IPS-15b (cell line): ENCODE results near the gene C1QTNF6.
"Not testable (repeated sequence)": the region's sequence is repeated elsewhere in the genome, so short reads cannot be mapped to it uniquely, and the experiment has no call there.

Experiments used
- H3K27me3 ChIP-seq: one replicate; pipeline ENCODE4 v1.6.1; 2013; ENCODE audit warnings: low read length; ENCODE audit not compliant: control insufficient read depth, insufficient read depth
- H3K36me3 ChIP-seq: one replicate; pipeline ENCODE4 v1.6.1; 2013; ENCODE audit warnings: low read length; ENCODE audit not compliant: control insufficient read depth, insufficient read depth
- H3K4me1 ChIP-seq: one replicate; pipeline ENCODE4 v1.6.1; 2013; ENCODE audit warnings: mild to moderate bottlenecking, low read length; ENCODE audit not compliant: control insufficient read depth, insufficient read depth
- H3K4me3 ChIP-seq: one replicate; pipeline ENCODE4 v1.5.1; 2013; ENCODE audit warnings: low read depth, low read length
- H3K9ac ChIP-seq: one replicate; pipeline ENCODE4 v1.6.1; 2013; ENCODE audit warnings: low read depth, mild to moderate bottlenecking, low read length
- H3K9me3 ChIP-seq: one replicate; pipeline ENCODE4 v1.6.1; 2013; ENCODE audit warnings: mild to moderate bottlenecking, low read length; ENCODE audit not compliant: control insufficient read depth, insufficient read depth

Gene C1QTNF6

DNA sequence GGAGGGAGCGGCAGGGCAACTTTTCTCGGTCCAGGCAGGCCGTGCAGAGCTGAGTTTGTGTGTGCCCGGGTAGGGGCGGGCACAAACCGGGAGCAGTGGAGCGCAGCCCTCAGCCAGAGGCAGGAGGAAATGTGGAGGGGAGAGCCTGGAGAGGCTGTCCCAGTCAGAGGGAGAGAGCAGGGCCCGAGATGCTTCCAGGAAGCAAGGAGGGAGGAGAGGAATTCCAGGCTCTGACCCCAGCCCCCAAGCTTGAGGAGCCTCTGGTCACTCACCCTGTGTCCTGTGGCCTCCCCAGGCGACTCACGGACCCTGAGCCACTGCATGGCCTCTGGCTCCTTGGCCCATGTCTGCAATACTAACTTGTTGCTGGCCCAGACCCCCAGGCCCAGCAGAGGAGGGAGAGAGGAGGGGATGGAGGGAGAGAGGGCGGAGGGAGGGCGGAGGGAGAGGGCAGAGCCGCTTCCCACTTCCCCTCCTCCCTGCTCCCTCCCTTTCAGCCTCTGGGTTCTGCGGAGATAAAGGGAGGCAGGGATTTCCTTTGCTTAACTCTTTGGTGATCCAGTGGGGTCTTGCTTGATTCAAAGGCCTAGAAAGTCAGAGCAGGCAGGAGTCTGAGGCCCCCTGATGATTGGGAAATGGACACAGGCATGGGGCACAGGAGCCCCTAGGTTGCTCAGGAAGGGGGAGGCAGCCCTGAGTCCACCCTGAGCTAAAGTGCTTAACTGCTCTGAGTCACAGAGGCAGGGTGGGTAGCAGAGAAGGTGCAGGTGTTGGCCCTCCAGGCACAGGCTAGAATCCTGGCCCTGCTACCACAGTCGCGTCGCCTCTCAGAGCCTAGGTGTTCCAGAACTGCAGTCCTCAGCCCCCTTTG is at the start of gene C1QTNF6:
Gene C1QTNF6, minus strand, starts transcription at position 357 of the 871 bp plus-strand sequence. Its CDS starts 34 bp downstream, at position 323.
- H3K27me3 ChIP-seq, result no peaks in the 10 kb centered on the region
- H3K4me3 ChIP-seq, result peak within 1 kb of the TSS; percentile 61
- H3K36me3 ChIP-seq, result no peaks in the 10 kb centered on the region
- peak within 1 kb of the TSS; percentile 70 for H3K9ac ChIP-seq
- peaks cover 22% of the 10 kb centered on the region for H3K4me1 ChIP-seq
- H3K9me3 ChIP-seq, result no peaks in the 10 kb centered on the region

DNA sequence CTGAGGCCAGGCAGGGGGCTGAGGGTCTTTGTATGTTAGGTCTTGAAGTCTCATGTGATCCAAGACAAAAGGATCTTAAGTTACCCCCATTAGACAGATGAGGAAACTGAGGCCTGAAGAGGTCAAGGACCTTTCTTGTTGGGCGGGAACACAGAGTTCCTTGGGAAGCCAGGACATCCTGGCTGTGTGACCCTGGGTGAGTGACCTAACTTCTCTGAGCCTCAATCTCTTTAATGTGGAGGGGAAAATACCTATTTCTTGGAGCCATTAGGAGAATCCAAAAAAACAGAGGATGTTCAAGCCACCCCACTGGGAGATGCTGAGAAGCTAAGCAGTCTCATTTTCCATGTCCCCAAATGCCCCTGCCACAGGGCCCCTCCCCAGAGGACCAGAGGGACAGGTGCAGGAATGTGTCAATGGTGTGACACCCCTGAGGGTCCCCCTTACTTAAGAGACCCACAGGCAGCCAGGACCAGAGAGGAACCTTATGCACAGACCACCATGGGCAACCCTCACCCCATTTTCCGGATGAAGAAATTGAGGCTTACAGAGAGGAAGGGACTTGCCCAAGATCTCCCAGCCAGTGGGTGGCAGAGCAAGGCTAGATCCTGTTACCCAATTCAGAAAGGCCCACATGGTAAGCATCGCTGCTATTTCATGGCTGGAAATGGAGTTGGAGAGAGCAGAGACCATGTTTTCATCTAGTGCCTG is 48.0 kb upstream of the C1QTNF6 start:
- H3K9ac ChIP-seq, result no peak overlapping the region
- H3K4me3 ChIP-seq, result no peak overlapping the region
- H3K9me3 ChIP-seq, result no peaks in the 10 kb centered on the region
- H3K36me3 ChIP-seq, result no peaks in the 10 kb centered on the region
- H3K27me3 ChIP-seq, result no peaks in the 10 kb centered on the region
- no peaks in the 10 kb centered on the region for H3K4me1 ChIP-seq

DNA sequence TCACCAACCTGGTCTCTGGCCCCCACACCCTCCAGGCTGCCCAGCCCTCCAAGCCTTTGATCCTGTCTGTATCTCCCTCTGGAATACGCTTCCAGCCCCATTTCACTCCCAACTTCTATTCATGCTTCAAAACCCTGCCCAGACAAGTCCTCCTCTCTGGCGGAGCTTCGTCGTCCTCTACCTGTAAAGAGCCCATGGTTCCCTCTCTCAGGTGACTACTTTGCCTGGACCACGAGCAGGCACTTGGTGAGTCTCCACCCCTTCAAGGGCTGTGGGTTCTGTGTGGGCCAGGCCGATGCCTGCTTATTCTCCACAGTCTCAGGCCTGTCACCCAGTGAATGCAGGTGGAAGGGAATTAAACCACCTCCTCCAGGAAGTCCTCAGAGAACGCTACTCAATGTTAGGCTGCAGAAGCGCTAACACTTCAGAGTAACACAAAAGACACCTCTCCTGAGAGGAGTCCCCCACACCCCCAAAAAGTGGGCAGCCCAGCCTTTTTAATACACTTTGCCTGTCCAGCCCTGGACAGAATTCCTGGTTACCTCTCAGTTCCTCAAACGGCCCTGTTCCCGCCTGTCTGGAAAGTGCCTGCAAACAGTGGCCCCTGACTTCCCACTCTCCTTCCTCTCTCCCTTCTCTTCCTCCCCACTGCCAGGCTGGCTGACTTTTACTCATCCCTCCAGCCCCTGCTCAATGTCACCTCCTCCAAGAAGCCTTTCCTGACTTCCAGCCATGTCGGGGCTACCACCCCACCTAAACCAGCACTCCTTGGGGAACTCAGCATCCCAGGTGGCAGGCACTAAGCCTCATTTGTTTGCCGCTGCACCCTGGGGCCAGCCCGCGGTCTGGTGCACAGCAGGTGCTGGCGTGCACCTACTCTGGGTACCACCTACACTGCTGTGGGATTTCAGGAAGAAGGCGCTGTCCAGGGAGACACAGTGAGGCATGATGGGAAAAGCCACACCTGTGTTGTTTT is 47.0 kb upstream of the C1QTNF6 start:
- H3K9me3 ChIP-seq, result no peaks in the 10 kb centered on the region
- no peak overlapping the region for H3K9ac ChIP-seq
- H3K4me3 ChIP-seq, result no peak overlapping the region
- no peaks in the 10 kb centered on the region for H3K36me3 ChIP-seq
- H3K27me3 ChIP-seq, result no peaks in the 10 kb centered on the region
- no peaks in the 10 kb centered on the region for H3K4me1 ChIP-seq

DNA sequence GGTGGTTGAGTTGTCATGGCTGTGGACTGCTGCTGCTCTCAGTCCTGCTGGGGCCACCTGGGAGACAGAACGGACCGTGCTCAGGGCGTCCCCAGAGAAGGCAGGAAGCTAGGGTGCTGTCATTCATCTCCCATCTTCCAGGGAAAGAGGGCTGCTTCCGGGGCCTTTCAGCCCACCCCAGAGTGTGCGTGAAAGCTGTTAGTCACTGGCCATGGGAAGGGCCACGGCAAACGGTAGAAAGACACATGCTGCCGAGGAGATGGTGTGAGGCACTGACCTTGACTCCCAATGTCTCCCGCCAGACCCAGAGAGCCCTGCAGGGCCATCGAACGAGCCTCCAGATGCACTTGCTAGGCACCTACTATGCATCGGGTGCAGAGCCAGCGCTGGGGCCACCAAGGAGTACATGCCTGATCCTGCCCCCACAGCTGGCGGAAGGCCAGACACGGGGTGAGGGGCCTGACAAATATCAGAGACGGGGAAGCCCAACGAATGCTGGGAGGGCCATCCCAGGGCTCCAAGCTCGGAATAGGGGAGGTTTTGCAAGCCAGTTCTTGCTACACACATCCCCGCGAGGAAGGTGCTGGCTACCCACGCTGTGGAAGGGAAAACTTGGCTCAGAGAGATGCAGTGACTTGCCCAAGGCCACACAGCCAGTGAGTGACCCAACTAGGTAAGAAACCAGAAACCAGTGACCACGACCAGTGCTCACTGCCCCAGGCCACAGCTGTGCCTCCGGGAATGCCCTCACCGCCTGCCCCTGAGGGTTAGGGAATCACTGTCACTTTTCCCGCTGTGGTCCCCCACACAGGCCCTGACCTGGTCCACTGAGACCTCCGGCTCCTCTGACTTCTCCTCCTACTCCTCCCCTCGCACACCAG is 45.9 kb upstream of the C1QTNF6 start:
- Histone ChIP-seq H3K4me1 (no peaks in the 10 kb centered on the region), H3K27me3 (no peaks in the 10 kb centered on the region), H3K9ac (no peak overlapping the region), H3K36me3 (no peaks in the 10 kb centered on the region), H3K4me3 (no peak overlapping the region), H3K9me3 (no peaks in the 10 kb centered on the region)

DNA sequence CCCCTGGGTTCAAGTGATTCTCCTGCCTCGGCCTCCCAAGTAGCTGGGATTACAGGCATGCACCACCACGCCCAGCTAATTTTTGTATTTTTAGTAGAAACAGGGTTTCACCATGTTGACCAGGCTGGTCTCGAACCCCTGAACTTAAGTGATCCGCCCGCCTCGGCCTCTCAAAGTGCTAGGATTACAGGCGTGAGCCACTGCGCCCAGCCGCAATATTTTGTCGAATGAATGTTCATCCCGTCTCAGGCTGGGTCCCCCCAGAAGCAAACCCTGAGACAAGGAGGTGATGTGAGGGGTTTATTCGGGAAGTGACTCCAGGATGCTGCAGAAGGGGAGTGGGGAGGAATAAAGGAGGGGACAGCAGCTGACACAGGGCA is 45.3 kb upstream of the C1QTNF6 start:
- not testable (repeated sequence) for H3K9me3 ChIP-seq, H3K4me3 ChIP-seq, H3K9ac ChIP-seq, H3K4me1 ChIP-seq, H3K36me3 ChIP-seq, H3K27me3 ChIP-seq

DNA sequence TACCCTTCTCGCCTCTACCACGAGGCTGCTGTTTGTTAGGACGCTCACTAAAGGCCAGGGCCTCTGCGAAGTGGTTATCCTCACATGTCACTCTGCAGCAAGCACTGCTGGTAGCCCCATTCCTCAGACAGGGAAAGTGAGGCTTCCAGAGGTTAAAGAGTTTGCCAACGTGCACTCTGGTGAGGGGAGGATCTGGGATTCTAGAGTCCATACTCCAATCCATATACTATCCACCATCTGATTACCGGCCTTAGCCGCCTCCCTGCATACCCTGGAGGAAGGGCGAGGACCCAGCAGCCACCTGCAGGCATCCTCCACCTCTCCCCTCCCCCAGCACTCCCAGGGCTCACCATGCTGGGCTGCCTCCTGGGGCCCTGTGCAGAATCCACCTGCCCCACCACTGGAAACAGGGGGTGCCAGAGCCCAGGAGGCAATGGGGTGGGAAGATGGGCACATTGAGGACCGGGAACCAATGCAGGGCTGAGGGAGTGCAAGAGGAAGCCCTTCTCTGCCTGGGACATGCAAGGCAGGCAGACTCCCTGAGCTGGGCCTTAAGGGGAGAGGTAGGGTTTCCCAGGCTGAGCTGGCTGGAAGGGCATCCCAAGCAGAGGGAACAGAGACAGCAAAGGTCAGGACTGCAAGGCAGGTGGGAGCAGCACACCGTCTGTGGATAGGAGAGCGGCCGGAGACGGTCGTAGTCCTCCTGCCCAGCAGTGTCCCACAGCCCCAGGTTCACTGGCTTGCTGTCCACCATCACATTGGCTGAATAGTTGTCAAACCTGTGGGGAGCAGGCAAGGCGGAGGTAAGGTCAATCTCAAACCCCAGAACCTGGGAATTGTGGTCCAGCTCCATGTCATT is 44.3 kb upstream of the C1QTNF6 start:
- no peaks in the 10 kb centered on the region for H3K36me3 ChIP-seq
- no peaks in the 10 kb centered on the region for H3K4me1 ChIP-seq
- H3K27me3 ChIP-seq, result no peaks in the 10 kb centered on the region
- no peak overlapping the region for H3K4me3 ChIP-seq
- H3K9me3 ChIP-seq, result no peaks in the 10 kb centered on the region
- peak overlapping the region; percentile 24 for H3K9ac ChIP-seq

DNA sequence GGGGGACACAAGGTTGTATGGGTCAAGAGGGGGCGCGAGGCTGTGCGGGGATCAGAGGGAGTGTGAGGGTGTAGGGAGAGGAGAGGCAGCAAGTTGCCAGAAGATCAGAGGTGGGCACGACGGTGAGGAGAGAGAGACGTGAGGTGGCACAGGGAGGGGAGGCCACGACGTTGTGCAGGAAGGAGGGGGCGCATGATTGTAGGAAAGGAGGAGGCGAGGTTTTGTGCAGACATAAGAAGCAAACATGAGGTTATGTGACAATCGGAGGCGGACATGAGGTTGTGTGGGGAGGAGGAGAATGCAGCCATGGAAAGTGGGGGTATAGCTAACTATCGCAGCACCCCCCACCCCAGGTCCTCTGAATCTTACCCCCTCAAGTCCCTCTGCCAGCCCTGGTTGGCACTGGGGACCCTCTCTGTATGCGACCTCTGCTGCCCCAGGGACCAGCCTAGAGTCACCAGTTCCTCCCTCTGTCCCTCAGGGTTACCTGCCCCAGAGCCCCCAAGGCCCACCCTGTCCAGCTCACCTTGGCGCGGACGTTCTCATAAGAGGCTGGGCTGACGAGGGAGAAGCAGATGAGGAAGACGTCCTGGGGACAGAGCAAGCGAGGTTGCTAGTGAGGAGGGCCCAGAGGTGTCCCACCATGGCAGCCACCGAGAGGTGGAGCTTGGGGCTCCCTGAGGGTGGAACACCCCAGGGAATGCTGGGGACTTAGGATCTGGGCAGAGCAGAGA is 43.5 kb upstream of the C1QTNF6 start:
- H3K9me3 ChIP-seq, result no peaks in the 10 kb centered on the region
- H3K4me1 ChIP-seq, result no peaks in the 10 kb centered on the region
- H3K36me3 ChIP-seq, result no peaks in the 10 kb centered on the region
- no peak overlapping the region for H3K4me3 ChIP-seq
- no peak overlapping the region for H3K9ac ChIP-seq
- no peaks in the 10 kb centered on the region for H3K27me3 ChIP-seq

DNA sequence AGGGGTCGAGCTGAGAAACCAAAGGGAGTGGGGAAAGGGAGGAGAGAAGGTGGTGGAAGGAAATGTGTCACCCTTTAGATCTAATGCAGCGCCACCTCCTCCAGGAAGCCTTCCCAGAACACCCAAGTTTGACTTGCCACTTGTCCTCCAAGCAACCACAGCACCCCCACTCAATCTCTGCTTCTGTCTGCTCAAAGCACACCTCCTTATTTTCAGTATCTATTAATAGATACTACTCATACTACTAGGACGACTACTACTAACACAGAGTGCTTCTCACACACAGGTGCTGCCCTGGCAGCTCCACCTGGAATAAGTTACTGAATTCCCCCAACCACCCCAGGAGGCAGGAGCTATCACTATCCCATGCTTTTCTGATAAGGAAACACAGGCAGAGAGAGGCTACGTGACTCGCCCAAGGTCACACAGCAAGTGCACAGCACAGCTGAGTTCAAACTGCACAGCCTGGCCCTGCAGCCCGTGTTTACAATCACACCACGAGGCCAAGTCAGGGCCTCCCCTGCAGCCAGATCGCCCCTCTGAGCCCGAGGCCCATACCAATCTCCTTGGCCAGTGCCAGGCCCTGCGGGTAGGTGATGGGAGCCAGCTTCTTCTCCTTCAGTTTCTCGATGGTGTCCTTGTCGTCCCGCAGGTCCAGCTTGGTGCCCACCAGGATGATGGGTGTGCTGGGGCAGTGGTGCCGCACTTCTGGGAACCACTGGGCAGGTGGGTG is 42.8 kb upstream of the C1QTNF6 start:
- no peaks in the 10 kb centered on the region for H3K4me1 ChIP-seq
- no peaks in the 10 kb centered on the region for H3K27me3 ChIP-seq
- no peaks in the 10 kb centered on the region for H3K9me3 ChIP-seq
- H3K9ac ChIP-seq, result no peak overlapping the region
- peaks cover 2% of the 10 kb centered on the region for H3K36me3 ChIP-seq
- H3K4me3 ChIP-seq, result no peak overlapping the region

- H3K4me3 ChIP-seq, result no peak overlapping the region
- no peak overlapping the region for H3K9ac ChIP-seq
- H3K4me1 ChIP-seq, result no peaks in the 10 kb centered on the region
- H3K9me3 ChIP-seq, result no peaks in the 10 kb centered on the region
- H3K27me3 ChIP-seq, result no peaks in the 10 kb centered on the region
- H3K36me3 ChIP-seq, result peaks cover 2% of the 10 kb centered on the region
Measured at GRCh38 chr22:37229805-37230672, 42.0 kb upstream of the C1QTNF6 start.
